Measurements from ENCODE around the gene NCAN. TPM values are rescaled to one million over a fixed set of nuclear protein-coding genes. Genes with fewer than 3 reads are reported as not detected.
A peak's percentile ranks its signal among the peaks of the same experiment; 100 is the strongest.

The NCAN gene
- total and polyA plus RNA-seq, 2 of the 13 experiments (the other 11 are each of a cell fraction or from before 2014, with no cell fraction given): not detected

DNA sequence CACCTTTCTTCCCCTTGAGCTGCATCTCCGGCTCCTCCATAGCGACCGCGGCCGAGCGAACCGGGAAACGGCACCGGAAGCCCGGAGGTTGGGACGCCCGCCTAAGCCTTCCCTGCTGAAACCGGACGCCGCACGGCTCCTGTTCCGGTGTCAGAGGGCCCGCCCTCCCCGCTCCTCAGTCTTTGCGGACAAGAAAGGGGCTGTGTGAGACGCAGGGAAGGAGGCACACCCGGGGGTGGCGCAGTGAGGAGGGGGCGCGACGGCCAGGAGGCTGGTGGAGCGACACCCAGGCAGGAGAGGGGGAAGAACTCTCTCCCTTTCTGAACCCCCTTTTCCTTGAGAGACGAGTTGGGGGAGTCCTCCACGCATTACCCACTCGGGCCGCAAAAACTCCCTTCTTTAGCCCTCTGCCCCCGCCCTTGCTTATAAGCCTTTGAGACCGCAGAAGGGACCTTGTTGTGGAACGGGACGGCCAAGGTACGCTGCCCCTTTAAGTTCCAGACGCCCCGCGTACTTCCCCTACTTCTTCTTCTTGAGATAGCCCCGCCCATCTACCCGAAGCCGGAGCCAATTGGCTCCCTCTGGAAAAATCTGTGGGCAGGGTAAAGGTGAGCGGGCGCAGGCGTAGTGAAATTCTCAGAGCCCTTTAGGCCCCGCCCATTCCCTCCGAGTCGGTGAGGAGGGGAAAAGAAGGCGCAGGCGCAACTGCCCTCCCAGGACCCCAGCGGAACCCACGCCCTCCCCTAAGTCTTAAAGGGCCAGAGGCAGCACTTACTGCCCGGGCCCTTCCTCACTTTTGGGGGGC is 19.5 kb upstream of the NCAN start, which contains the start of the genes BORCS8 and RFXANK (continued):
- TF ChIP-seq, protein P1, sequence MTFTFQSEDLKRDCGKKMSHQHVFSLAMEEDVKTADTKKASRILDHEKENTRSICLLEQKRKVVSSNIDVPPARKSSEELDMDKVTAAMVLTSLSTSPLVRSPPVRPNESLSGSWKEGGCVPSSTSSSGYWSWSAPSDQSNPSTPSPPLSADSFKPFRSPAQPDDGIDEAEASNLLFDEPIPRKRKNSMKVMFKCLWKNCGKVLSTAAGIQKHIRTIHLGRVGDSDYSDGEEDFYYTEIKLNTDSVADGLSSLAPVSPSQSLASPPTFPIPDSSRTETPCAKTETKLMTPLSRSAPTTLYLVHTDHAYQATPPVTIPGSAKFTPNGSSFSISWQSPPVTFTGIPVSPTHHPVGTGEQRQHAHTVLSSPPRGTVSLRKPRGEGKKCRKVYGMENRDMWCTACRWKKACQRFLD (CRISPR knock-in tag; IDR thresholded peaks at IDR 0.05; ENCODE audit: borderline replicate concordance): peak; percentile 68; the same call in 1 of the 2 replicates
- TF ChIP-seq, protein P2, sequence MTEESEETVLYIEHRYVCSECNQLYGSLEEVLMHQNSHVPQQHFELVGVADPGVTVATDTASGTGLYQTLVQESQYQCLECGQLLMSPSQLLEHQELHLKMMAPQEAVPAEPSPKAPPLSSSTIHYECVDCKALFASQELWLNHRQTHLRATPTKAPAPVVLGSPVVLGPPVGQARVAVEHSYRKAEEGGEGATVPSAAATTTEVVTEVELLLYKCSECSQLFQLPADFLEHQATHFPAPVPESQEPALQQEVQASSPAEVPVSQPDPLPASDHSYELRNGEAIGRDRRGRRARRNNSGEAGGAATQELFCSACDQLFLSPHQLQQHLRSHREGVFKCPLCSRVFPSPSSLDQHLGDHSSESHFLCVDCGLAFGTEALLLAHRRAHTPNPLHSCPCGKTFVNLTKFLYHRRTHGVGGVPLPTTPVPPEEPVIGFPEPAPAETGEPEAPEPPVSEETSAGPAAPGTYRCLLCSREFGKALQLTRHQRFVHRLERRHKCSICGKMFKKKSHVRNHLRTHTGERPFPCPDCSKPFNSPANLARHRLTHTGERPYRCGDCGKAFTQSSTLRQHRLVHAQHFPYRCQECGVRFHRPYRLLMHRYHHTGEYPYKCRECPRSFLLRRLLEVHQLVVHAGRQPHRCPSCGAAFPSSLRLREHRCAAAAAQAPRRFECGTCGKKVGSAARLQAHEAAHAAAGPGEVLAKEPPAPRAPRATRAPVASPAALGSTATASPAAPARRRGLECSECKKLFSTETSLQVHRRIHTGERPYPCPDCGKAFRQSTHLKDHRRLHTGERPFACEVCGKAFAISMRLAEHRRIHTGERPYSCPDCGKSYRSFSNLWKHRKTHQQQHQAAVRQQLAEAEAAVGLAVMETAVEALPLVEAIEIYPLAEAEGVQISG (CRISPR knock-in tag; IDR thresholded peaks at IDR 0.05): peak; percentile 92
- TF ChIP-seq GATAD2A (CRISPR knock-in tag; IDR thresholded peaks at IDR 0.05) (no peak), TARDBP (CRISPR knock-in tag; IDR thresholded peaks at IDR 0.05) (peak; percentile 61; the same call in 1 of the 2 replicates), NFIC (IDR thresholded peaks at IDR 0.05; ENCODE audit: low read length) (no peak), GLI4 (CRISPR knock-in tag; IDR thresholded peaks at IDR 0.05; ENCODE audit: borderline replicate concordance) (peak; percentile 67; the same call in 1 of the 2 replicates), ISX (CRISPR knock-in tag; conservative IDR thresholded peaks at IDR 0.05) (no peak), ZNF451 (CRISPR knock-in tag; IDR thresholded peaks at IDR 0.05) (no peak), ZNF670 (CRISPR knock-in tag; IDR thresholded peaks at IDR 0.05; ENCODE audit: borderline replicate concordance) (peak; percentile 78; the same call in 1 of the 2 replicates), PLRG1 (conservative IDR thresholded peaks at IDR 0.05) (no peak)
- TF ChIP-seq, protein P3, sequence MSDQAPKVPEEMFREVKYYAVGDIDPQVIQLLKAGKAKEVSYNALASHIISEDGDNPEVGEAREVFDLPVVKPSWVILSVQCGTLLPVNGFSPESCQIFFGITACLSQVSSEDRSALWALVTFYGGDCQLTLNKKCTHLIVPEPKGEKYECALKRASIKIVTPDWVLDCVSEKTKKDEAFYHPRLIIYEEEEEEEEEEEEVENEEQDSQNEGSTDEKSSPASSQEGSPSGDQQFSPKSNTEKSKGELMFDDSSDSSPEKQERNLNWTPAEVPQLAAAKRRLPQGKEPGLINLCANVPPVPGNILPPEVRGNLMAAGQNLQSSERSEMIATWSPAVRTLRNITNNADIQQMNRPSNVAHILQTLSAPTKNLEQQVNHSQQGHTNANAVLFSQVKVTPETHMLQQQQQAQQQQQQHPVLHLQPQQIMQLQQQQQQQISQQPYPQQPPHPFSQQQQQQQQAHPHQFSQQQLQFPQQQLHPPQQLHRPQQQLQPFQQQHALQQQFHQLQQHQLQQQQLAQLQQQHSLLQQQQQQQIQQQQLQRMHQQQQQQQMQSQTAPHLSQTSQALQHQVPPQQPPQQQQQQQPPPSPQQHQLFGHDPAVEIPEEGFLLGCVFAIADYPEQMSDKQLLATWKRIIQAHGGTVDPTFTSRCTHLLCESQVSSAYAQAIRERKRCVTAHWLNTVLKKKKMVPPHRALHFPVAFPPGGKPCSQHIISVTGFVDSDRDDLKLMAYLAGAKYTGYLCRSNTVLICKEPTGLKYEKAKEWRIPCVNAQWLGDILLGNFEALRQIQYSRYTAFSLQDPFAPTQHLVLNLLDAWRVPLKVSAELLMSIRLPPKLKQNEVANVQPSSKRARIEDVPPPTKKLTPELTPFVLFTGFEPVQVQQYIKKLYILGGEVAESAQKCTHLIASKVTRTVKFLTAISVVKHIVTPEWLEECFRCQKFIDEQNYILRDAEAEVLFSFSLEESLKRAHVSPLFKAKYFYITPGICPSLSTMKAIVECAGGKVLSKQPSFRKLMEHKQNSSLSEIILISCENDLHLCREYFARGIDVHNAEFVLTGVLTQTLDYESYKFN (CRISPR knock-in tag; conservative IDR thresholded peaks at IDR 0.05): peak; percentile 69
- TF ChIP-seq, protein P4, sequence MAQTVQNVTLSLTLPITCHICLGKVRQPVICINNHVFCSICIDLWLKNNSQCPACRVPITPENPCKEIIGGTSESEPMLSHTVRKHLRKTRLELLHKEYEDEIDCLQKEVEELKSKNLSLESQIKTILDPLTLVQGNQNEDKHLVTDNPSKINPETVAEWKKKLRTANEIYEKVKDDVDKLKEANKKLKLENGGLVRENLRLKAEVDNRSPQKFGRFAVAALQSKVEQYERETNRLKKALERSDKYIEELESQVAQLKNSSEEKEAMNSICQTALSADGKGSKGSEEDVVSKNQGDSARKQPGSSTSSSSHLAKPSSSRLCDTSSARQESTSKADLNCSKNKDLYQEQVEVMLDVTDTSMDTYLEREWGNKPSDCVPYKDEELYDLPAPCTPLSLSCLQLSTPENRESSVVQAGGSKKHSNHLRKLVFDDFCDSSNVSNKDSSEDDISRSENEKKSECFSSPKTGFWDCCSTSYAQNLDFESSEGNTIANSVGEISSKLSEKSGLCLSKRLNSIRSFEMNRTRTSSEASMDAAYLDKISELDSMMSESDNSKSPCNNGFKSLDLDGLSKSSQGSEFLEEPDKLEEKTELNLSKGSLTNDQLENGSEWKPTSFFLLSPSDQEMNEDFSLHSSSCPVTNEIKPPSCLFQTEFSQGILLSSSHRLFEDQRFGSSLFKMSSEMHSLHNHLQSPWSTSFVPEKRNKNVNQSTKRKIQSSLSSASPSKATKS (CRISPR knock-in tag; IDR thresholded peaks at IDR 0.05): 0 out of 2 replicates have a peak, but pooled peaks have one; percentile 67
- TF ChIP-seq, protein P5, sequence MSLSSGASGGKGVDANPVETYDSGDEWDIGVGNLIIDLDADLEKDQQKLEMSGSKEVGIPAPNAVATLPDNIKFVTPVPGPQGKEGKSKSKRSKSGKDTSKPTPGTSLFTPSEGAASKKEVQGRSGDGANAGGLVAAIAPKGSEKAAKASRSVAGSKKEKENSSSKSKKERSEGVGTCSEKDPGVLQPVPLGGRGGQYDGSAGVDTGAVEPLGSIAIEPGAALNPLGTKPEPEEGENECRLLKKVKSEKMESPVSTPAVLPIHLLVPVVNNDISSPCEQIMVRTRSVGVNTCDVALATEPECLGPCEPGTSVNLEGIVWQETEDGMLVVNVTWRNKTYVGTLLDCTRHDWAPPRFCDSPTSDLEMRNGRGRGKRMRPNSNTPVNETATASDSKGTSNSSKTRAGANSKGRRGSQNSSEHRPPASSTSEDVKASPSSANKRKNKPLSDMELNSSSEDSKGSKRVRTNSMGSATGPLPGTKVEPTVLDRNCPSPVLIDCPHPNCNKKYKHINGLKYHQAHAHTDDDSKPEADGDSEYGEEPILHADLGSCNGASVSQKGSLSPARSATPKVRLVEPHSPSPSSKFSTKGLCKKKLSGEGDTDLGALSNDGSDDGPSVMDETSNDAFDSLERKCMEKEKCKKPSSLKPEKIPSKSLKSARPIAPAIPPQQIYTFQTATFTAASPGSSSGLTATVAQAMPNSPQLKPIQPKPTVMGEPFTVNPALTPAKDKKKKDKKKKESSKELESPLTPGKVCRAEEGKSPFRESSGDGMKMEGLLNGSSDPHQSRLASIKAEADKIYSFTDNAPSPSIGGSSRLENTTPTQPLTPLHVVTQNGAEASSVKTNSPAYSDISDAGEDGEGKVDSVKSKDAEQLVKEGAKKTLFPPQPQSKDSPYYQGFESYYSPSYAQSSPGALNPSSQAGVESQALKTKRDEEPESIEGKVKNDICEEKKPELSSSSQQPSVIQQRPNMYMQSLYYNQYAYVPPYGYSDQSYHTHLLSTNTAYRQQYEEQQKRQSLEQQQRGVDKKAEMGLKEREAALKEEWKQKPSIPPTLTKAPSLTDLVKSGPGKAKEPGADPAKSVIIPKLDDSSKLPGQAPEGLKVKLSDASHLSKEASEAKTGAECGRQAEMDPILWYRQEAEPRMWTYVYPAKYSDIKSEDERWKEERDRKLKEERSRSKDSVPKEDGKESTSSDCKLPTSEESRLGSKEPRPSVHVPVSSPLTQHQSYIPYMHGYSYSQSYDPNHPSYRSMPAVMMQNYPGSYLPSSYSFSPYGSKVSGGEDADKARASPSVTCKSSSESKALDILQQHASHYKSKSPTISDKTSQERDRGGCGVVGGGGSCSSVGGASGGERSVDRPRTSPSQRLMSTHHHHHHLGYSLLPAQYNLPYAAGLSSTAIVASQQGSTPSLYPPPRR (CRISPR knock-in tag; IDR thresholded peaks at IDR 0.05; ENCODE audit: borderline replicate concordance): peak; percentile 48; the same call in 1 of the 2 replicates

Measured in HepG2 (cell line).